ENCODE results near the gene NHLRC4.
"Not testable (repeated sequence)": the region's sequence is repeated elsewhere in the genome, so short reads cannot be mapped to it uniquely, and the experiment has no call there.

Gene NHLRC4

GRCh38 chr16:586047-586644, 19.3 kb downstream of the NHLRC4 start:
- no peak for DNase-seq

- DNase-seq, result no peak
Observed at GRCh38 chr16:586645-587590, 20.1 kb downstream of the NHLRC4 start.

GRCh38 chr16:588639-588888, 21.8 kb downstream of the NHLRC4 start:
- DNase-seq, result peak; percentile 87

DNA sequence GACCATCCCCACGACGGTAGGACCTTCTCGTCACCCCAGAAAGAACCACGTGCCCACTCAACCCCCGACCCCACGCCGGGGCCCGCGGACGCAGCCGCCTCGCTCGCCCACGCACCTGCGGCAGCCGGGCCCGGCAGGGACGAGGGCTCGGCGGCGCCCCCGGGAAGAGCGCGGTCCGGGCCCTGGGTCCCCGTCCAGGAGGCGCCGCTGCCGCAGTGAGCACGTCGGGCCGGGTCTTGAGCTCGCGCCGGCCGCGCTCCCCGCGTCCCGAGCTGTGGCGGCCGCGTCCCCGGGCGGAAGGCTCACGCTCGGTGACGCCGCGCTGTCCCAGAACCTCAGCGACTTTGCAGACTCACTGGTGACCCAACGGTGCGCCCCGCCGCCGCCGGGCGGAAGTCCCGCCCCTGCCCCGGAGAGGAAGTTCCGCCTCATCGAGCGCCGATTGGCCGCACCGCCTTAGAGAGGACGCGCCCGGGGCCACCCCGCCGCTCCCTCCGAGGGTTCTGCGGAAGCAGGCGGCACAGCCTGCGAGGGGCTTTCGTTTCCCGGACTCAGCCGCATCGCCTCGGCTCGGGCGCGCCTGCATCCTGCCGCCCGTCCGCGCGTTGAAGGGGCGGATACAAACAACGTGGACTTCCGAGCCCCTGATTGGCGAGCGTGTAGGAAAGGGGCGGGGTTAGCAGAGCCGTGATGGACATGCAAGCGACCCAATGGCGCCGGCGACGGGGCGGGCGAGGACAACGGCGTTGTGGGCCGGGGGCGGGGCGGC, 22.3 kb downstream of the NHLRC4 start:
- DNase-seq, result peak; percentile 99

GRCh38 chr16:589658-590187, 22.9 kb downstream of the NHLRC4 start, which contains the start of gene RAB40C:
Gene RAB40C (plus strand): TSS chr16:590066. CDS start chr16:590292, 226 bp downstream.
- peak; percentile 99 for DNase-seq

- no peak for DNase-seq
Observed at GRCh38 chr16:590188-590814, 23.5 kb downstream of the NHLRC4 start.

DNA sequence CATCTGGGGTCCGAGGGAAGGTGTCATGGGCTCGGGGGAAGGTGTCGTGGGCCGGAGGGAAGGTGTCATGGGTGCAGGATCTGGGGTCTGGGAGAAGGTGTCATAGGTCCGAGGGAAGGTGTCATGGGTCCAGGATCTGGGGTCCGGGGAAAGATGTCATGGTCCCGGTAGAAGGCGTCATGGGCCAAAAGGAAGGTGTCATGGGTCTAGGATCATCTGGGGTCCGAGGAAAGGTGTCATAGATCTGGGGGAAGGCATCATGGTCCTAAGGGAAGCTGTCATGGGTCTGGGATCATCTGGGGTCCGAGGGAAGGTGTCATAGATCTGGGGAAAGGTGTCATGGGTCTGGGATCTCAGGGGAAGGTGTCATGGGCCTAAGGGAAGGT, 24.0 kb downstream of the NHLRC4 start:
- no peak for DNase-seq

- no peak for DNase-seq
Observed at GRCh38 chr16:591231-591630, 24.4 kb downstream of the NHLRC4 start.

GRCh38 chr16:591892-592517, 25.2 kb downstream of the NHLRC4 start:
- no peak for DNase-seq

GRCh38 chr16:592518-593306, 25.9 kb downstream of the NHLRC4 start:
- DNase-seq, result no peak

- DNase-seq, result no peak
Observed at GRCh38 chr16:593406-593805, 26.6 kb downstream of the NHLRC4 start.

DNA sequence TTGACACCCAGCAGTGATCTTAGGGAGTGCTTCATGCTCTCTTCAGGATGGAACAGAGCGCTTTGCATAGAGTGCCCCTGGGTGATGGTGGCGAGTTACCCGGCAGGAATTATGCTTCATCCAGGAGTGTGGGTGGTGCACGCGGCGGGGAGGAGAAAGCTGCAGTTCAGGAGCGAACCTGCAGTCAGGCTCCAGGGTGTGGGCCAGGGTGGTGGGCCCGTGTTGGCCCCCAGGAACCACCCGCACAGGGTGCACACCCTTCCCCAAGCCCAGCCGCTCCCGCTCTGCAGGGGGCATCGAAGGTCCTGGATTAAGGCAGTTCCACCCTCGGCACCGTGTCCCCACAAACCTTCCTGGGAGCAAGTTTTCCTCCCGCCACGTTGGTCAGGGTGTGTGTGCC, 27.0 kb downstream of the NHLRC4 start:
- no peak for DNase-seq

DNA sequence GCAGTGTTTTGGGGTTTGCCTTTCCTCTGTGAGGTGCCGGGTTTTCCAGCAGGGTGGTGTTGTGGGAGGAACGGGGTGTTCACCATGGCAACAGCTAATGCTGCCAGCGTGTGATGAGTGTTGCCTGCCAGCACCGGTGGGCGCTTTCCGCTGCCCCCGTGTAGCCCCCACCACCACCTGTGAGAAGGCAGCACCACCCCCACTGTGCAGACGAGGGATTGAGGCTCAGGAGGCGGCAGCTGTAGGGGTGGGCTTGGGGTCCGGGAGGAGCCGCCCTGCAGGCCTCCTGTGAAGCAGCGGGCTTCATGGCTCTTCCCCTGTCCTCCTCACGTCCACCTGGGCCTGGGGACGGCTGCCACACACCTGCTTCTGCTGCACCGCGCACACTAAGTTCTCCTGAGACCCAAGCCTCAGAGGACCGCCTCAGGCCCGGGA, 28.3 kb downstream of the NHLRC4 start:
- no peak for DNase-seq

DNA sequence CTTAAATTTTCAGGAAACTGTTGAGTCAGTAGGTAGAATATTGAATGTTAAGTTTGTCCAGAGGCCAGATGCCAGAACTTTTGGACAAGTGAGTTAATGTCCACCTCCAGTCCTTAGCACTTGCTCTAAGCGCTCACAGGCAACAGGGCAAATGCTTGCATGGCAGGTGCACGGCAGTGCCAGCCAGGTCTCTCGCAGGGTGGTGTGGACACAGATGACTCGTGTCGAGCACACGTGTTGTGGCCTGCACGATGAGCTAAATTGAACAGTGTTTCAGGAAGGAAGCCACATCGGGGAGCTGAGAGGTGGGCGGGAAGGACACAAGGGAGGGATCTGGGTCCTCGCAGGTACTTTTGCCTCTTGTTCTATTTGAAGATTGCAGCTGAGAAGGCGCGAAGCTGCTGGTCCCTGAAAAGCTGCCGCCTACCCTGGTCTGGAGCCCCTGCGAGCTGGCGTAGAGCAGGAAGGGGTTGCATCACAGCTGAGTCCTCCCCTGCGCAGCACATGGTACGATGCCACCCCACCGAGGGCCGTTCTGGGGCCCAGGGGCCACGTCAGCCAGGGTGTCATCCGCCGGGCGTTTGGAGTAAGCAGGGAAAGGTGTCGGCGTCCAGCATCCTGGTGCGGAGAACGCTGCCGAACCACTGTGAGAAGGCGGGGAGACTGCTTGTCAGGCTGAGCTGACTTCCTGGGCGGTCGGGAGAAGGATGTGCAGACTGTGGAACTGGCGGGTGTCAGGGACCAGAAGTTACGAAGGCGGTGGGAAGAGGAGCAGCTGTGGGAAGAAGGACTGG, 29.3 kb downstream of the NHLRC4 start:
- DNase-seq, result no peak

- no peak for DNase-seq
Observed at GRCh38 chr16:596736-597060, 29.9 kb downstream of the NHLRC4 start.

DNA sequence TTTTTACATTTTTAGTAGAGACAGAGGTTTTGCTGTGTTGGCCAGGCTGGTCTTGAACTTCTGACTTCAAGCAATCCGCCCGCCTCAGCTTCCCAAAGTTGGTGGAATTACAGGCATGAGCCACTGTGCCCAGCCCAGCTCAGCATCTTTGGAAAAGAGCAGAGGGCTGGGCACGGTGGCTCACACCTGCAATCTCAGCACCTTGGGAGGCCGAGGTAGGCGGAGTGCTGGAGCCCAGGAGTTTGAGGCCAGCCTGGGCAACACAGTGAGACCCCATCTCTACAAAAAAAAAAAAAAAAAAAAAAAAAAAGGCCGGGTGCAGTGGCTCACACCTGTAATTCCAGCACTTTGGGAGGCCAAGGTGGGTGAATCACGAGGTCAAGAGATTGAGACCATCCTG, 30.9 kb downstream of the NHLRC4 start:
- DNase-seq, result not testable (repeated sequence)

- no peak for DNase-seq
Observed at GRCh38 chr16:598823-599739, 32.3 kb downstream of the NHLRC4 start.

DNA sequence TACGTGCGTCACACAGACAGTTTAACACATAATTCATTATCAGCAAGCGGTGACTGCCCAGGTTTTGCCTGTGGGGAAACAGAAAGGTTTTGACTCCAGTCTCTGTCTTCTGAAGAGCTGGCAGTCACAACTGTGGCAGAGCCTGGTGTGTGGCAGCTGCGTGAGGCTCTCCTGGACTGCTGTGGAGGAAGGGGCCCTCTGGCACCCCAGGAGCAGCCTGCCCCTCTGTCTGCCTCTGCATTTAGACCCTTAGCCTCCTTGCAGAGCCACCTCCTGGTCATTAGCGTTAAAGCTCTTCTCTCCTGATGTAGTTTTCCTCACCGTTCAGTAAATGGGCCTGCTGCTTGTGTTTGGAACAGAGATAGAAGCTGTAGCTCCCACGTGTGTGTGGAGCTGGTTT, 34.0 kb downstream of the NHLRC4 start:
- DNase-seq, result no peak

- no peak for DNase-seq
Observed at GRCh38 chr16:603933-604332, 37.1 kb downstream of the NHLRC4 start.

Measured in activated effector memory CD4-positive, alpha-beta T cell treated with anti-CD3 and anti-CD28 coated beads, Interleukin-2, amount 50 U/mL, for 16 hours (primary cell).